Stimulated activated CD4-positive, alpha-beta T cell treated with anti-CD3 and anti-CD28 coated beads, Interleukin-2, amount 100 ng/mL, for 4 hours (primary cell): Measurements from ENCODE around the gene TTC34.

Experiments
- DNase-seq: peaks from one replicate; pipeline ENCODE4 v3.0.0-alpha.2; 2020; ENCODE audit warnings: low read depth

Gene TTC34, protein sequence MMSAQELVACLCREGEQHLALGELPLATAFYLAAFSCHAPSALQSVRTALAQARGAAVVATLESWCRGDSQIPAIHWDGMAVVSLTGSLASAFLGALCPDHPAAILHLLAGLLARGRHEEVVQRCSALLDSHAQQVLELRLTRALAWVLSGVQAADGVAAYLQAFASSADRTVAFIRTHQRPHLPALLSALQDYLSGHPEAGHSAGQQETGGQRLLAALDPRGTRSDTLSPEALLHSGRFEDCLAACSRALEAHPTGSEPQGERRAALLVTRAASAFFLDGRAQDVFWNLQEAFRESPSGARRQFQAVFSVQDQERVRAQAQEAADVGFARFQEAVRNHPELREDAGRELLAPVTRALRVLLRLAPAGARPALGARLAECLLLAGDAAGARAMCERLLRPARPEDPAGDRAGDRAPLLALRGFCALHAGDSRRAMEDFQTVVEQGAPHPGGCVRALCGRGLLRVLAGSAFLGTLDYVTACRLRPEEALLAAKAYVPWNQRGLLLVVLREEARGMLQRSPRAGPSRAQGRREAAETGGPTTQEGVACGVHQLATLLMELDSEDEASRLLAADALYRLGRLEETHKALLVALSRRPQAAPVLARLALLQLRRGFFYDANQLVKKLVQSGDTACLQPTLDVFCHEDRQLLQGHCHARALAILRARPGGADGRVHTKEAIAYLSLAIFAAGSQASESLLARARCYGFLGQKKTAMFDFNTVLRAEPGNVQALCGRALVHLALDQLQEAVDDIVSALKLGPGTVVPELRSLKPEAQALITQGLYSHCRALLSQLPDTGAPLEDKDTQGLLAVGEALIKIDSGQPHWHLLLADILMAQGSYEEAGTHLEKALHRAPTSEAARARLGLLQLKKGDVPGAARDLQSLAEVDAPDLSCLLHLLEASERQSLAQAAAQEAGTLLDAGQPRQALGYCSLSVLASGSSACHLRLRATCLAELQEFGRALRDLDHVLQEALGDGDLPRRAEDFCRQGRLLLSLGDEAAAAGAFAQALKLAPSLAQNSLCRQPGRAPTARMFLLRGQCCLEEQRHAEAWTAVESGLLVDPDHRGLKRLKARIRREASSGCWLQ

DNA sequence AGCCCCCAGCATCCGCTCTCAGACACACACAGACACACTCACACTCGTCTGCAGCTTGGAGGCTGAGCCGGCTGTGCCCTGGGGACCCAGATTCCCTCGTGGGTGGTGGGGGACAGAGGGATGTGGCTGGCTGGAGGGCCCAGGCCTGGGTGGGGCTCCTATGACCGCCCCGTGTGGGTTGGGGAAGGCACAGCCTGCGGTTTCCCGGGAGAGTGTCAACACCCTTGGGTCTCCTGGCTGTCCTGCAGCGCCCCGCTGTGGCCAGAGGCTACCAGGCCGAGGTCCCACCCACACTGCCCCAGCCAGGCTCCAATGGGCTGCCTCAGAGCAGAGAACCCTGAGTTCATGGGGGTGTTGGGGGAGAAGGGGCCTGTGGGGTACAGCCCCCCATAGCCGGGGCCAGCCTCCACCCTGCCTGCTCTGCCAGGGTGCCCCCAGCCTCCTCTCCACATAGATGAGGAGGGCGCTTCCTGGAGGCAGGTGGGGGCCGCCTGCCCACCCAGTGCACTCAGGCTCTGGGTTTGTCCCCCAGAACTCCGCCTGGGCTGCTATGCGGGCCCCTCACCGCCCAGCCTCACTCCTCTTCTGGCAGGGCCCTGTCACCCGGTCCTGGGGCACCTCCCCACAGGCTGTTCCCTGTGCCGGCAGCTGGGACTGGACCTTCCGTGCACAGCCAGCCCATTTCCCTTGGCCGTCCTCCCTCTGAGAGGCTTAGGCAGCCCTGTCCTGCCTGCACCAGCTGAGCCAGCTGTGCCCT lies at the start of gene TTC34:
TSS of gene TTC34 (minus strand) at position 159 of the 757 bp plus-strand sequence. CDS start 866 bp downstream, outside the sequence.
- no peak for DNase-seq

DNA sequence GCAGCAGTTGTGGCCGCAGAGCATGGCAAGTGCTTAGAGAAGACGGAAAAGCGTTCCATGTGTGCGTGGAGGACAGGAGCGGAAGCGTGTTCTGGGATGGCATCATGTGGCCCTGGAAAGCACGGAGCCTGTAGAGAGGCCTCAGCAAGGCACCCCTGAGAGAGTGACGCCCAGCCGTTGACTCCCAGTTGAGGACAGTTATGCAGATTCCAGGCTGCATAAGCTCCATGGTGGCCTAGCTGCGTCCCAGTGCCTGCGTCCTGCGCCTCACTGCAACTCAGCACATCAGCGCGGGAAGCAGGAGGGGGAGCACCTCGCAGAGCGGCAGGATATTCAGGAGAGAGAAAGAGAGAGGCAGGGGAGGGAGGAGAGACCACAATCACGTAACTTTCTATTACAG lies 49.0 kb upstream of the TTC34 start:
- no peak for DNase-seq

DNA sequence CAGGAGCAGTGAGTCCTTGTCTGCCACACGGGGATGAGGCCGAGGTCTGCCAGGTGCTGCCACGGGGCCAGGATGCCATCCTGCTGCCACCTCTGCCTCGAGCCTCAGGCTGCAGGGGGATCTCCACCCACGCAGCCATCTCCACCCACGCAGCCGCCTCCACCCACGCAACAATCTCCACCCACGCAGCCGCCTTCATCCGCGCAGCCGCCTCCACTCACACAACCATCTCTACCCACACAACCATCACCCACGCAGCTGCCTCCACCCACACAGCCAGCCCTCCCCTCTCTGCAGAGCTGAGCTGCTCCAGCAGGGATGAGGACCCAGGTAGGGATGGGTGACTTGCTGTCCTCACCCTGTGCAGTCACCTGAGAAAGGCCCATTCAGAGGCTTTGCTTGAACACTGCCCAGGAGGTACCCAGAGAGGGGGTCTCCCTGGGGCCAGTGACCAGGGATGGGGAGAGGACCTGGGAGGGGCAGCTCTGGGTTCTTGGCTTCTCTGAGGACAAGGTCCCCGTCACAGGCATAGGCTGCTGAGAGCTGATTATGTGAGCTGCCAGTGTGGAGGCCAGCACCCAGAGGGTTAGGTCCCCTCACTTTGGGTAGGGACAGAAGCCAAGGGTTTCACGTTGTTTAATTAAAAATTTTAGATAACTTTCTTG lies 46.6 kb upstream of the TTC34 start:
- DNase-seq: no peak

DNA sequence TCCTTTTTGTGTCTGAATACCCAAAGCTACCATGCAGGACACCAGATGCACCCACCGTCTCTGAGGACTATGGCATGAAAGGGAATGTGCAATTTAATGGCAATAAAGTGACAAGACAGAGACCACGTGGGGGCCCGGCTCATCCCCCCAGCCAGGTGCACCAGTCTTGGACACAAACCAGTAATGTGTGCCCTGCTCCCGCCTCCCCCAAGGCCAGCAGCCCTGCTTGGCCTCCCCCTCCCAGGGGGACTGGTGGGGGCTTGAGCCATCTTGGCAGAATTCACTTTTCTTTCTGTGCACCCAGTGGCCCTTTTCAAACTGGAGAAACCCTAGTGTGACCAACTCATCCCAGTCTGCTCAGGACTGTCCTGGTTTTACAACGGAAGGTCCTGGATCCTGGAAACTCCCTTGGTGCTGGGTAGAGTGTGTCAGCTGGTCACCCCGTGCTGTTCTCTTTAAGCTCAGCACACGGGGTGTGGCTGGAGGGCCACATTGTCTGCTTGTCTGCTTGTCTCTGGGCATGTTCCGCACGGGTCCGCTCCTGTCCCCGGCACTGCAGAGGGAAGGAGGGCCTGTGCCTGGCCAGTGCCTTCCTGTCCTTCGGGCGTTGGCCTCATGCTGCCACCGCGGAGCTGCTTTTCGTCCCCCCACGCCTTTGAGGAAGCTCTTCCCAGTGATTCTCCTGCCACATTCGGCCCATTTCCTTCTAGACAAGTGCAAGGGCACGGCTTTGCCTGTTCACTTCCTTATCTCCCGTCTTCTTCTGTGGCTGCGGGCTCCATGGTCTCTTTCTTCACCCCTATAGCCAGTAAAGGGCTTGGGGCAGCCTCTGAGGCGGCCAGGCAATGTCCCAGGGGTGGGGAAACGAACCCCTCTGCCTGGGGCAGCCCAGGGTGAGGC lies 45.8 kb upstream of the TTC34 start:
- DNase-seq: no peak

DNA sequence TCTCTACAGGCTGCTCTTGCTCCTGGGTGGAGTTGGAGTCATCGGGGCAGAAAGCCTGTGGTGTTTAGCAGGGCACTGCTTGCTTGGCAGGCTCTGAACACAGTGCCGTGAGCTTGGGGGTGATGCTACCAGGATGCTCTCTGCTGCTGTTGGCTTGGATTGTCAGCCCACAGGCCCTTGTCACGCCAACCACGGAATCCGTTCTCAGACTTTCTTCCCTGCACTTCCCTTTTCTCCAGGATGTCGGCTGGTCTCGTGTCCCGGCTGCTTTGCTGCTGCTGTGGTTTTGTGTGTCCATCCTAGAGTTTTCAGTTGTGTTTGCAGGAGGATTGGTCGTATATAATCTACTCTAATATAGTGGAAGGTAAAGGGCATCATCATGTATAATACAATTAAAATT lies 44.4 kb upstream of the TTC34 start:
- no peak for DNase-seq

DNA sequence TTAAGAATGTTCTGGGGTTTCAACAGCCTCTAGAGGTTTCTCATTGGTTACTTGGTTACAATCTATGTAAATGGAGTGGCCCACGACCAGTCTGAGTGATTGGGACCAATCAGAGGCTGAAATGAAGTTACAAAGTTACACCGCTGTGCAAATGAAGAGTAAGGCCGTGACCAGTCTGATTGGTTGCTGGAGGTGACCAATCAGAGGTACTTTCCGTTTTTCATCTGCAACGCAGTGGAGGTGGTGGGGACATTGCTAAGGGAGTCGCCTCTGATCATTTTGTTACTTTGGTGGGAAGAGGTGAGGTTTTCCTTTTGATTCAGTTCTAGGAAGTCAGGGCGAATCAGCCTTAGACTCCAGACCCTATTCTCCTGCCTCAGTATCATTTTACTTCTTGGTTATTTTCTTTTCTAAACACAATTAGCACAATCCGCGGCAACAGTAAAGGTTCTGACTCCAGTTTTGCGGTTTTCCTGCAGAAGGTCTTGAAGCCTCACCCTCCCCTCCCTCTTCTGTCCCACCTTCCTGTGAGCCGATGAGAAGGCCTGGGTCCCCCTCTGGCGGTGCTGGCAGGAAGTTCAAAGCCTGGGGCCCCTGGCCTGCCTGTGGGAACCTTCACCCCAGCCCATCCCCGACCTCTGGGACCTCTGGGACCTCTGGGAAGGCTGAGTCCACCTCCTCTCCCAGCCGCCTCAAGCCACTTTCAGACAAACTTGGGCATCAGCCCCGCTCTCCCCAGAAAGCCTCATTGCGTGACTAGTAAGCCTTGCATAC lies 38.7 kb upstream of the TTC34 start:
- peak; percentile 19 for DNase-seq

DNA sequence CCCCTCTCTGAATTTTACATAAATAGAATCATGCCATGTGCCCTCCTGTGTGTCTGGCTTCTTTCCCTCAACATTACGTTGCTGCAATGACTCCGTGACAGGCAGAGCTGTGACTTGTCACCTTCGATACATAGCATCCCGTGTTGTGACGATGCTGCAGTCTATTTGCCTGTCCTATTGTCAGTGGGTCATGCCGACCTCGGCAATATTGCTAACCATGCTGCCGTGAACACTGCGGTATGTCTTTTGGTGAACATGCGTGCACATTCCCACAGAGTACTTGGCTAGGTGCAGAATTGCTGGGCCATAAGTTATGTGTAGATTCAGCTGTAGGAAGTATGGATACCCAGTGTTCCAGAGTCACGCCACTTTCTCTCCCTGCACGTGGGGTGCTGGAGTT lies 36.3 kb upstream of the TTC34 start:
- no peak for DNase-seq

DNA sequence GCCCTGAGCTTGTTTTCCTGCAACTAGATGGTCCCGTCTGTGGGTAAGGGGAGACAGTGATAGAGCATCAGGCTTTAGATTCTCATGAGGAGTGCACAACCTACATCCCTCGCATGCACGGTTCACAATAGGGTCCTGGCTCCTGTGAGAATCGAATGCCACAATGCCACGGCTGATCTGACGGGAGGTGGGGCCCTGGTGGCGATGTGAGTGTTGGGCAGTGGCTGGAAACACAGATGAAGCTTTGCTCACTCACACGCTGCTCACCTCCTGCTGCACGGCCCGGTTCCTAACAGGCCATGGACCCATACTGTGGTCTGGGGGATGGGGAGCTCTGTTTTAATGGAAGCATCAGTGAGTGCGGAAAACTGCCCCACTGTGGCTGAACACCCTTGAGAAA lies 35.8 kb upstream of the TTC34 start:
- no peak for DNase-seq

DNA sequence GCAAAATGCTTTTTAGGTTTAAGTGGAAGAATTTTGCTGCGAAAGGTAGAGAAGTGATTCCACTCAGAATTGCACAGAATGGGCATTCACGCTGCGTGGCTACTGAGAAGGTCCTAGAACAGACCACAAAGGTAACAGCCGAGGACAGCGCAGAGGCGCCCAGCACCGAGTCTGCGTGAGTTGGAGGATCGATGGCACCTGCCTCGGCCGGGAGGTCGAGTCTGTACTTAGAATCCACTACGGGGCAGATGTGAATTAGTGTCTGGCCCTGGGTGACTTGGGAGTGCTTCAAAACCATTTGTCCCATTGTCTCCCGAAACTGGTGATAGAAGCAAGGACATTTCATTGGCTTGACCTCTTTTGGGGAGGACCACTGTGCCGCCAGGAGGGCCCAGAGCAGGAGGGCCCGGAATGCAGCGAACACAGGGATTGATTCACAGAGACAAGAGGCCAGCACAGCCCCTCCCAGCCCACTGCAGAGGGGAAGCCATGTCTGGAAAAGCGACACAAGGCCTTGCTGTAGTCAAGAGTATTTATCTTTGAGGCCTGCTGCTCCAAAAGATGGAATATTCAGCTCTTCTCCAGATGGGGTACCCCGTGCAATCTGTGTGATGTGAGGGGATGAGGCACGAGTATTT lies 35.0 kb upstream of the TTC34 start:
- no peak for DNase-seq

DNA sequence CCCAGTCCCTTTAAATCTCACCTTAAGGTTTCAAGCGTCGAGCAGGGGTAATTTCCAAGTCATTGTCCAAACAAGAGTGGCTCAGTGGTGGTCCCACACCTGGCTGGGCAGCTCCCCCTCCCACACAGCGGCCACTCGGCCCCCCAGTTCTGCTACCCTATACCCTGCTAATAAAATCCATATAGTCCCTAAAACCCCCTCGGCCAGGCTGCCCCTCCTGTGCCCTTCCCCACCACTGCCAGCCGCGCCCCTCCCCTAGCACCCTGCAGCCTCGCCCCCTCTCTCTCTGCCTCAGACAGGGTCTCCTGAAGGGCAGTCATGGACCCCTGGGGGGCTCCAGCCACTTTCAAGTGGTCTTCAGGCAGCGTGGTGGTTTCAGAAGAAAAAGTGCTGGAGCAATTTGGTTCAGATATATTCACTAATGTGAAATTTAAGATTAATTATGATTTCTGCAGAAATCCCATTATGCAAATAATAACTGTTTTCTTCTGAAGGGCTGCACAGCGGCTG lies 34.2 kb upstream of the TTC34 start:
- DNase-seq: no peak

DNA sequence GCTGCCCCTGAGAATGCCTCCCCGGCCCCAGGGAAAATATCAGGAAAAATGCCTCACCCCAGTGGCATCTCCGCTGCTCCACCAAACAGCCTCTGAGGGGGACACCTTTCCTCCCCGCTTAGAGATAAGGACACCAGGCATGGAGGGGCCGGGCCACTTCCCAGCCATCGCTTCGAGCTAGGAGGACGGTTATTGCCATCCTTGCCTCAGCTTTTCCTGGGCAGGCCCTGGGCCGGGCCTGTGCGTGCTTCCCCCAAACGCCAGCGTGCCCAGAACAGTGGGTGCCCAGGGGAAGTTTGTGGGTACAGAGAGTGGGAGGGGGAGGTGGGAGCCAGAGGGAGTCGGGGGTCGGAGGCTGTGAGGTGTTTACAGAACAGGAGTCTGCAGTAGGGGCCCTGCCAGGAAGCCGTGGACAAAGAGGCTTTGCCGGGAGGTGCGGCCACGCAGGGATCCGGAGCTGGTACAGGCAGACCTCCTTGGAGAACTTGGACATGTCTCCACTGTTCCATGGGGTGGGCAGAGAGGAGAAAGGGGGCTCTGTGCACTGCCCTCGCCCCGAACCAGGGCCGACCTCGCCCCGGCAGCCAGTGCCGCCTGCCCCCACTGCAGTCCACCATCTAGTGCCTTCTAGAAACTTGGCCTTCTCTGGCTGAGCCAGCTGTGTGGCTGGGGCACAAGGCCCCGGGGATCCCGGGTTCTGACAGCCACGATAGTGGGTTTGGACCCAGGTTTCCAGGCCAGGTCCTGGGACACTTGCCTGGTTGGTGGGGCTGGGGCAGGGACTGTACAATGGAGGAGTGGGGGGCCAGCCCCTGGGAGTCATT lies 33.5 kb upstream of the TTC34 start:
- no peak for DNase-seq

DNA sequence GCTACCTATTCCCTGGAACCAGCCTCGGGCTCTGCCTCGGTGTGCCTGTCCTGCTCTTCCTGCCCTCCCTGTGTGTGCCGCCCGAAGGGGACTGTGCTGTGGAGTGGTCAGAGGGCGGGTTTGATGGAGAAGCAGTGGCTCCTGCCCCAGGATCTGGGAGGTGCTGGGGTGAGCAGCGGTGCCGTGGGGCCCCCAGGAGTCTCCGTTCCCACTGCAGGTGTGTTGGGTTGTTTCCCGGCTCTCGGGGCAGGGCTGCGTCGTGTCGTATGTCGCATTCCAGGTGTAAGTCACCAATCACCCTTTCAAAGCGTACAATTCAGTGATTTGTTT lies 32.6 kb upstream of the TTC34 start:
- DNase-seq: no peak

DNA sequence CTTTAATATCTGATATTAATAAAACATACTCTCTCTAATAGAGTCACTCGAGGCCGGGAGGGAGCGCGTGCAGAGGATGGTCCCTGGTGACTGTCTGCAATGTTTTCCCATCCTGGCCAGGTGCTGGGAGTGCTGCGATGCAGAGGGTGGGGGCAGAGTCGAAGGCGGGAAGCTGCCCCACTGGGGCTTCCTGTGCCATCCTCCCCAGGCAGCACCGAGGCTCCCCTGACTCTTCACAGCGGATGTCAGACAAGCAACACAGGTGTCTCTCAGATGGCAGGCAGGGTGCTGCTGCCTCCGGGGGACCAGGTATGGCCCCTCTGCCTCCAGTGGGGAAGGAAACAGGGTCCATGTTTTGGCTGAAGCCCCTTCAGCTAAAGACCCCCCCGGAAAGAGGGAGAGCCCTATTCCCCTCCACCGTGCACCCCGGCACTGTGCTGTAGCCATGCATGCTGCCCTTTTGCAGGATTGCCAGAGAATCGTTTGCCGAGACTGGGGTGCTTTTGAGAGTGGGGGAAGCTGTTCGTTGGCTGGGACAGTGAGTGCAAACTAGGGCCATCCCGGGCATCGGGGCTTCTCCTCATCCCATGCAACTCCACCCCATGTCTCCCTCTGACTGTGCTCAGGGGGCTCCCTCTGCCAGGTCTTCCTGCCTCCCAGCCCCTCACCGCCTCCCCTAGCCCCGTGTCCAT lies 32.1 kb upstream of the TTC34 start:
- DNase-seq: no peak

DNA sequence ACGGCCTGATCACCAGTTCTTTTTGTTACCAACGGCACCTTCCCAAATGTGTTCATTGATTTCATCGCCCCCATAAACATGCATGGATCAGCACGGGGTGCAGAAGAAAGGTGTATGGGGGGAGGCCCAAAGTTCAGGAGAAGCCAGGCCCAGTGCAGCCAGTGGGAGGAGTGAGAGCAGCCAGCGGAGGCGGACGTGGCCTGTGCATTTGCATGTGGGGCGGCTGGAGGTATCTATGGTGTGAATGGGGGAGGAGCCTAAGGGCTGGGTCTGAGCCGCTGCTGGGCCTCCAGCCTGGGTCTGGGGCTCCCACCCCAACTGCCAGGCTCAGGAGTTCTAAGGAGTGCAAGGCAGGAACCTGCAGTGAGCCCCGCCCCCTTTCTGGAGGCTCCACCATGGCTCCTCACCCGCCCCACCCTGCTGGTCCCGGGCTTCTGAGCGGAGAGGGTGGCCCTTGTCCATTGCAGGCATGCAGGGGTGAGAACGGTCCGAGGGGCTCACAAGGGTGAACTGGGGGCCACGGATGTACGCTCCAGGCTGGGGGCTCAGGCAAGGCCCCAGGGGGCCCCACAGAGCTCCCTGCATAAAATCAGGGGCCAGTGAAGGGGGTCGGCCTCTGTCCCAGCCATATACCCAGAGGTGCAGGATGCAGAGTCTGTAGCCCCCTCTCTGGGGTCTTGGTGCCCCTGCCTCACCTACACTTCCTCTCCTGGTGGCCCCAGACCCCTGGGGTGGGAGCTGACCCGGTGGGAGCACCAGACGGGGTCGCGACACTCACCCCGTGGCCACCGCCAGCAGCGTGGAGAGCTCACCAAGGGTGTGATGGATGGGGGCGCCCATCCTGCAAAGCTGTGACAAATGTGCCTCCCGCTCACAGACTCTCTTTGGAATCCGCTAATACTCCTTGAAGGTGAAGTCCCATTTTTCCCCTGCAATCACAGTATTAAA lies 31.3 kb upstream of the TTC34 start:
- no peak for DNase-seq

DNA sequence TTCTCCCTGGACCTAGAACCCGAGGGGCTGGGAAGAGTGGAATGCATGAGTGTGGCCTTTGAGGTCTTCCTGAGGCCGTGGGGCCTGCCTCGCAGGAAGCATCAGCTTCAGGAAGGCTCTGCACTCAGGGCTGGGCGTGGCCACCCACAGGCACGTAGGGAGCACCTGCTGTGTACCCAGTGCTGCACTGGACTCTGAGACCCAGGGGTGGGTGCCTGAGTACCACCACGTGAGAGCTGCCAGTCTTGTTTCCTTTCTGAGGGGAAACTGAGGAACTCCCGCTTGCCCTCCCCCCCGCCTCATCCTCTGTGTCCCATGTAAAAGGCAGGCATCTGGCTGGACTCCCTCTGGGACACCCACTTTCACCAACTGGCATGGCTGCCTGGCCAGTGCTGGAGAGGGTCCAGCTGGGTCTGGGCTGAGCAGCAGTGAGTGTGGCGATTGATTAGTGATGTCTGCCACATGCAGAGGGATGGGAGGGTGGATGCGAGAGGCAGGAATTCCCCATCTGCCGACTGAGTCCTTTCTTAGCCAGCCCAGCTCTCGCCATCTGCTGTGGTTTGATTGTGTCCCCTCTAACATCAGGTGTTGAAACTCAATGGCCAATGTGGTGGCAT lies 30.2 kb upstream of the TTC34 start:
- no peak for DNase-seq
